Uterus (tissue), 4 donors: ENCODE measurements around the gene GLB1L3. TPM values are rescaled to one million over a fixed set of nuclear protein-coding genes. Genes with fewer than 3 reads are reported as not detected.

Experiments used
- DNase-seq, 2 donors: peaks; one replicate each; pipeline ENCODE4 v3.0.0-alpha.2; 2019 to 2020
- H3K27ac ChIP-seq, 2 donors: fragments of 200-600 bp; sonication (generic); 1 replicate in 1 of 2; 2 replicates in 1 of 2; pipeline ENCODE4 v1.5.1; 2016 to 2018
- H3K27me3 ChIP-seq, 2 donors: fragments of 200-600 bp; sonication (generic); one replicate each; pipeline ENCODE4 v1.5.1; 2018 to 2019; ENCODE audit warnings: control low read depth in 1 of 2
- H3K36me3 ChIP-seq, 2 donors: fragments of 200-600 bp; sonication (generic); one replicate each; pipeline ENCODE4 v1.5.1; 2019; ENCODE audit warnings: control low read depth in 1 of 2
- H3K4me1 ChIP-seq, 2 donors: fragments of 200-600 bp; sonication (generic); one replicate each; pipeline ENCODE4 v1.5.1; 2018 to 2019; ENCODE audit warnings: control low read depth in 1 of 2
- H3K4me3 ChIP-seq, 2 donors: fragments of 200-600 bp; sonication (generic); 1 replicate in 1 of 2; 2 replicates in 1 of 2; pipeline ENCODE4 v1.5.1; 2018 to 2019; ENCODE audit warnings: mild to moderate bottlenecking in 1 of 2
- H3K9me3 ChIP-seq, 2 donors: fragments of 200-600 bp; sonication (generic); one replicate each; pipeline ENCODE4 v1.5.1; 2019; ENCODE audit warnings: control low read depth in 1 of 2
- POLR2A ChIP-seq, 2 donors: fragments of 450-650 bp; IDR thresholded peaks; one replicate each; pipeline ENCODE4 v1.6.1; 2016; ENCODE audit warnings: antibody characterized with exemption in 2 of 2, mild to moderate bottlenecking in 1 of 2, moderate library complexity in 1 of 2
- intact Hi-C: fragments of 100-400 bp; cut with DNase I; formaldehyde crosslinking; loops from one replicate; pipeline ENCODE4 v1.15.1; 2023; ENCODE audit warnings: low total_unique reads
- total RNA-seq, 4 donors: library from RNA; depleted of rRNA in 3 of 4; stranded (reverse); fragments of >200 nt in 3 of 4; gene quantifications; one replicate each; pipeline versions ENCODE4 v1.1.0 to v1.2.4, GENCODE V29; 2014 to 2023
- TF ChIP-seq, protein P1 (sequence below), 4 experiments: fragments of 200-600 bp in 2 of 4; fragments of 450-650 bp in 2 of 4; sonication (generic) in 2 of 4; IDR thresholded peaks; one replicate each; pipeline ENCODE4 v1.5.1; 2016 to 2019; ENCODE audit warnings: antibody characterized with exemption in 4 of 4, mild to moderate bottlenecking in 2 of 4, moderate library complexity in 1 of 4
- donor health status: DM: yes; HTN: yes; CAD: no.

Gene GLB1L3
- total RNA-seq, 4 donors from 2014 or later: 1.4 to 7.2 TPM; not detected in 2

- intact Hi-C loops: no loop called here
- Histone ChIP-seq H3K4me1 (no peaks in the 10 kb centered on the region), H3K4me3 (no peak overlapping the region), H3K9me3 (no peaks in the 10 kb centered on the region), H3K27ac (no peak overlapping the region), H3K27me3 (no peaks in the 10 kb centered on the region), H3K36me3 (no peaks in the 10 kb centered on the region)
- no peak for TF ChIP-seq POLR2A (IDR thresholded peaks at IDR 0.05)
- TF ChIP-seq, protein P1, sequence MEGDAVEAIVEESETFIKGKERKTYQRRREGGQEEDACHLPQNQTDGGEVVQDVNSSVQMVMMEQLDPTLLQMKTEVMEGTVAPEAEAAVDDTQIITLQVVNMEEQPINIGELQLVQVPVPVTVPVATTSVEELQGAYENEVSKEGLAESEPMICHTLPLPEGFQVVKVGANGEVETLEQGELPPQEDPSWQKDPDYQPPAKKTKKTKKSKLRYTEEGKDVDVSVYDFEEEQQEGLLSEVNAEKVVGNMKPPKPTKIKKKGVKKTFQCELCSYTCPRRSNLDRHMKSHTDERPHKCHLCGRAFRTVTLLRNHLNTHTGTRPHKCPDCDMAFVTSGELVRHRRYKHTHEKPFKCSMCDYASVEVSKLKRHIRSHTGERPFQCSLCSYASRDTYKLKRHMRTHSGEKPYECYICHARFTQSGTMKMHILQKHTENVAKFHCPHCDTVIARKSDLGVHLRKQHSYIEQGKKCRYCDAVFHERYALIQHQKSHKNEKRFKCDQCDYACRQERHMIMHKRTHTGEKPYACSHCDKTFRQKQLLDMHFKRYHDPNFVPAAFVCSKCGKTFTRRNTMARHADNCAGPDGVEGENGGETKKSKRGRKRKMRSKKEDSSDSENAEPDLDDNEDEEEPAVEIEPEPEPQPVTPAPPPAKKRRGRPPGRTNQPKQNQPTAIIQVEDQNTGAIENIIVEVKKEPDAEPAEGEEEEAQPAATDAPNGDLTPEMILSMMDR (IDR thresholded peaks at IDR 0.05): no peak
- DNase-seq: no peak
Observed at GRCh38 chr11:134289789-134290188, 13.6 kb downstream of the GLB1L3 start.

GRCh38 chr11:134290646-134291045 is 14.5 kb downstream of the GLB1L3 start:
- intact Hi-C loops: no loop called here
- Histone ChIP-seq H3K9me3 (no peaks in the 10 kb centered on the region), H3K4me3 (no peak overlapping the region), H3K36me3 (no peaks in the 10 kb centered on the region), H3K27ac (no peak overlapping the region), H3K4me1 (no peaks in the 10 kb centered on the region), H3K27me3 (no peaks in the 10 kb centered on the region)
- TF ChIP-seq, protein P1 (IDR thresholded peaks at IDR 0.05): no peak
- no peak for TF ChIP-seq POLR2A (IDR thresholded peaks at IDR 0.05)
- no peak for DNase-seq

DNA sequence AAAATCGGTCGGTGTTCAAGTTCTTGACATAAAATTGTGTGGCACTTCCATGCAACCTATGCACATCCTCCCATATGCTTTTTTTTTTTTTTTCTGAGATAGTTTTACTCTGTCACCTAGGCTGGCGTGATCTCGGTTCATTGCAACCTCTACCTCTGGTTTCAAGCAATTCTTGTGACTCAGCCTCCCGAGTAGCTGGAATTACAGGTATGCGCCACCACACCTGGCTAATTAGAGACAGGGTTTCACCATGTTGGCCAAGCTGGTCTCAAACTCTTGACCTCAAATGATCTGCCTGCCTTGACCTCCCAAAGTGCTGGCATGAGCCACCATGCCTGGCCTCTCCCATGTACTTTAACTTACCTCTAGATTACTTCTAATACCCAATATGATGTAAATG is 15.0 kb downstream of the GLB1L3 start:
- Histone ChIP-seq H3K27ac (no peak overlapping the region), H3K9me3 (no peaks in the 10 kb centered on the region), H3K4me1 (no peaks in the 10 kb centered on the region), H3K4me3 (no peak overlapping the region), H3K27me3 (no peaks in the 10 kb centered on the region), H3K36me3 (no peaks in the 10 kb centered on the region)
- TF ChIP-seq POLR2A (IDR thresholded peaks at IDR 0.05): no peak
- TF ChIP-seq, protein P1 (IDR thresholded peaks at IDR 0.05): no peak
- intact Hi-C loops: no loop called here
- DNase-seq: no peak

DNA sequence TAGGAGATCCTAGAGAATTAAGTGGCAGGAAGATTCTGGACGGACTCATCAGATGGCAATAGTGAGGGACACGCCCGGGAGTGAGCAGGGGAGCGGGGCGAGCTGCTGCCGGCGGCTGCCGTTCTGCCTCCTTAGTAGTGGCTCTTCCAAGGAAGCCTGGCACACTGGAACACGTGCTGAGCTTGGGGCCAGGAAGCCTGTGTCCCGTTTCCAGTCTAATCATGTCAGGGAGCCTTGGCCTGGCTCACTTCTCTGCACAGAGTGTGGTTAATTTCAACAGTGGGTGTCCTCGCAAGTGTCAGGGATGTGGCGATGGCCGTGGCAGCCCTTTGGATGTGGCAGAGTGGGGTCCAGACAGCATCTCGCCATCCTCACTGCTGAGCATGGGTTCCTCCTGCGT is 16.5 kb downstream of the GLB1L3 start:
- no peaks in the 10 kb centered on the region for H3K27me3 ChIP-seq
- H3K9me3 ChIP-seq: no peaks in the 10 kb centered on the region
- no peak for DNase-seq
- H3K36me3 ChIP-seq: no peaks in the 10 kb centered on the region
- no peak overlapping the region for H3K27ac ChIP-seq
- H3K4me1 ChIP-seq: no peaks in the 10 kb centered on the region
- intact Hi-C loops: no loop called here
- TF ChIP-seq POLR2A (IDR thresholded peaks at IDR 0.05): no peak
- TF ChIP-seq, protein P1 (IDR thresholded peaks at IDR 0.05): no peak
- no peak overlapping the region for H3K4me3 ChIP-seq

GRCh38 chr11:134293119-134294113 is 17.2 kb downstream of the GLB1L3 start:
- DNase-seq: no peak
- intact Hi-C loops: no loop called here
- no peaks in the 10 kb centered on the region for H3K9me3 ChIP-seq

More at GRCh38 chr11:134293119-134294113, 17.2 kb downstream of the GLB1L3 start:
- Histone ChIP-seq H3K27me3 (no peaks in the 10 kb centered on the region), H3K27ac (no peak overlapping the region), H3K36me3 (no peaks in the 10 kb centered on the region), H3K4me1 (no peaks in the 10 kb centered on the region), H3K4me3 (no peak overlapping the region)
- TF ChIP-seq POLR2A (IDR thresholded peaks at IDR 0.05): no peak
- TF ChIP-seq, protein P1 (IDR thresholded peaks at IDR 0.05): no peak
